HCEC 1CT (cell line): Measurements from ENCODE around the gene ULK2.
"Not testable (repeated sequence)": the region's sequence is repeated elsewhere in the genome, so short reads cannot be mapped to it uniquely, and the experiment has no call there.

Source experiments
- DNase-seq: peaks from one replicate; pipeline ENCODE4 v3.0.0-alpha.2; 2017

ULK2 gene

DNA sequence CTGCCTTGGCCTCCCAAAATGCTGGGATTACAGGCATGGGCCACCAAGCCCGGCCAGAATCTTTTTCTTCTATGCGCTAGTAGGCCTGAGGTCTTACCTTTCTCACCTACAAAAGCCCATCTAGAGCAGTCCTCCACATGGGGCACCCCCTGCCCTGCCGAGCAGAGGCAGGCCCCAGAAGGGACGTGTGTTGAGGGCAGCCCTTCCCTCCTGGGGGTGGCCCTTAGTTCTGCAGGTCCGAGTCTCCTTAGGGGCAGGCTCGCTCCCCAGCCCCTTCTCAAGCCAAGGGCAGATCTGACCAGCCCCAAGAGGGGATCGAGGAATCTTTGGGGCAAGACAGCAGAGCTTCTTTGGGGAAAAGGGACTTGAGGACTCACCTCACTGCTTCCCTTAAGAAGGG, 101.7 kb downstream of the ULK2 start:
- DNase-seq: no peak

DNA sequence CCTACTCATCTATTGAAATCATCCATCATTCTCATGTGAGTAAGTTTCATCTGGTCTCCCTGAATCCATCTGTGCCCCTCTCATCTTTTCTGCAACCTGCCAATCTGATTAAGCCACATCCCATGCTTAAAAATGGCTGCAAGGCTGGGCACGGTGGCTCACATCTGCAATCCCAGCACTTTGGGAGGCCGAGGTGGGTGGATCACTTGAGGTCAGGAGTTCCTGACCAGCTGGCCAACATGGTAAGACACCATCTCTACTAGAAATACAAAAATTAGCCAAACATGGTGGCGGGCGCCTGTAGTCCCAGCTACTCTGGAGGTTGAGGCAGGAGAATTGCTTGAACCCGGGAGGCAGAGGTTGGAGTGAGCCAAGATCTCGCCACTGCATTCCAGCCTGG, 103.7 kb downstream of the ULK2 start:
- DNase-seq: not testable (repeated sequence)

DNA sequence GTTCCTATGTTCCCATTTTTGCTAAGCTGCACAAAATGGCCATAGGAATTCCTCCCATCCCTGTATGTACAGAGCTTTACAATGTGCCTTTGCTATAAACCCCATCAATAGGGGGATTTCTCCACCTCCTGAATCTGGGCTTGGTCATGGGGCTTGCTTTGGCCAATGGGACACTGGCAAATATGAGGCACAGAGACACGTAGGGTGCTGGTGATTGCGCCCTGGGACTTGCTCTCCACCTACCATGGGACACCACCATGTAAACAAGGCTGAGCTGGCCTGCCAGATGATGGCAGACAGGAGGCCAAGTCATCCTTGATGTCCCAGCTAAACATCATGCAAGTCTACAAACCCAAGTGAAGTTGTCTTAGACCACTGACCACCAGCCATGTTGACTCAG, 104.3 kb downstream of the ULK2 start:
- no peak for DNase-seq

DNA sequence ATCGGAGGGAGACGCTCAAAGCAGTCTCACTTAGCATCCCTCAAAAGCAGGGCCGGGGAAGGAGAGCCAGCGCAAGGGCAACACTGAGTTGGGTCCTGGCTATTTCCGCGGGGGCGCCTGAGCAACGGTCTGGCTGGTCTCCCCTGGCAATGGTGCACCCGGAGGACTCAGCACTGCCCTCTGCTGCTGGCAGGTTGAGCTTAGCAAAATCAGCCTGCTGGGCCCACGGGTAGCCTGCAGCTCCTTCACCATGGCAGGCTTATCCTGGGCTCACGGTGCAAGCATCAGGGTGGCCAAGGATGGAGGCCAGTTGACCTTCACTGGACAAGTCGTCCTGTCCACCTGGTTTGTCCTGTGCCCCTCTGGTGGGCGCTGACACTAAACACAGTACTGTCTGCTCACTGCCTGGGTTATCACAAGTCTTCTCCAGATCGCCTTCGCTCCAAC, 105.2 kb downstream of the ULK2 start:
- DNase-seq: no peak

DNA sequence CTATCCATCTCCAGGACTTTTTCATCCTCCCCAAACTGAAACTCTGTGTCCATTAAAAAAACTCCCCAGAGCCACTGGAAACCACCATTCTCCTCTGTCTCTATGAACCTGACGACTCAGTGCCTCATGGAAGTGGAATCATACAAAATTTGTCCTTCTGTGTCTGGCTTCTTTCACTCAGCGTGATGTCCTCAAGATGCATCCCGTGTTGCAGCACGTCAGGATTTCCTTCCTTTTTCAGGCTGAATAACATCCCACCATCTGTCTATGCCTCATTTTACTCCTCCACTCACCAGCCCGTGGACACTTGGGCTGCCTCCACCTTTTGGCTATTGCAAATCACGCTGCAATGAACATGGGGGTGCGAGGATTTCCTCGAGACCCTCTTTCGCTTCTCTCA, 107.0 kb downstream of the ULK2 start:
- no peak for DNase-seq

DNA sequence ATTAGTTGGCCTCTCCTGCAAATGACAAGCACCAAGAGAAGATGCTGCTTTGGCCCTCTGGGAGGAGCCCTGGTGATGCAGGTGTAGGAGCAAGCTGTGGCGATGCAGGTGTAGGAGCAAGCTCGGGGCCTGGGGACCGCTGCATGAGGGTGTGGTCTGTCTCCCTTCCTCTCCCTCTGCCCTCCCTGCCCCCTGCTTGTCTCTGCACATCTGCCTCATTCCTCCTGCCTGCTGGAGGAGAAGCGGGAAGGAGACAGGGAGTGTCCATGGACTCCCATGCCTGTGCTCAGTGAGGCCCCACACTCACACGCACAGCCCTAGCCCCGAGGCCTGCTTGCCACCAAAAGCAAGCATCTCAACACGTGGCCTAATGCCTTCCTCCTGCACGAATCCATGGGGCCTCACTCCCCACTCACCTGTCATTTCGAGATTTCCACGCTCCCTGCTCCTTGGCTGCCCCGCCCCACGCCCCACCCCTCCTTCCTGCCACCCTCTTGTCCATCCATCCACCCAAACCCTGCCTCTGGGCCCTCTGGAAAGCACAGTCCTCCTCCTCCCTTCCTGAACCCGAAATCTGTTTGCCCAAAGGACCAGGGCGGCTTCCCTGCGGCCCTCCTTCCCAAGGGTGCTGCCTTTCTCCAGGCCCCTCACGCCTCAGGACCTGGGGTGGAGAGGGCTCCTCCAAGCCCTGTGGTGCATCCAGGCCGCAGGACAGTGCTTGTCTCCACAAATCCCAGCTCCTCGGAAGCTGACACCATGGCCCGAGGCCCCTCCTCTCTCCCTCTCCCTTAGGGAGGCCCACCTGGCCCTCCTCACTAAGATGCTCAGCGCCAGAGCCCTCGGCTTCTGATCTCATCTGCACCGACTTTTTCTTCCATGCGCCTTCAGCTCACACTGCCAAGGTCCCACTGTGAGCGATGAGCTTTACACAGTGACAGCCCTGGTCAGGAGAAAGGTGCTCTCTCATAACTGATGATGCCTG, 107.9 kb downstream of the ULK2 start:
- no peak for DNase-seq

DNA sequence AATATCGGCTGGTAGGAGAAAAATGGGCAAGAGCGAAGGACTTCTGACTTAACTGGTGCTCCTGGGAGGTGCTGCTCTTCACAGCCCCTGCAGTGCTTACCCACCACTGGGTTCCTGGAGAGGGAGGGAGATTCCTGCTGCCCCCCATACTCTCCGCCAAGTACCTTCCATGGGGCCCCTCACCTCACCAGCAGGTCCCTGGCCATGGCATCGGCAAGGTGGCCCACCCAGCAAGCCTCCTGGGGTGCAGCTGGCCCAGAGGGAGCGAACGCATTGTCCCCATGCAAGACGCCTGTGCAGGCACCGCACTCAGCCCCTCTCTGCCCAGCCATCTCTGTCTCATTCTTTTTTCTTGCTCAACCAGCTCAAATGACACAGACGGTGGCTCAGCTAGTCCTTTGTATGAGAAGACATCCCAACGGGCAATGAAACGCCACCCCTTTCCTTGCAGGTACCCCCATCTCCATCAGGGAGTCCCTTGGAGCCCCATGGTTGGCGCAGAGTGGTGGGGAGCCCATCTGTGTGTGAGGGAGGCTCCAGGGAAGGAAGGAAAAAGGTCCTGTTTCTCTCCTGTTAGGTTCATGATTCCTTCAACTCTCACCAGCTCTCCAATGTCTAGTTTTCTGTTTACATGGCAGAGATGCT, 110.1 kb downstream of the ULK2 start:
- no peak for DNase-seq

DNA sequence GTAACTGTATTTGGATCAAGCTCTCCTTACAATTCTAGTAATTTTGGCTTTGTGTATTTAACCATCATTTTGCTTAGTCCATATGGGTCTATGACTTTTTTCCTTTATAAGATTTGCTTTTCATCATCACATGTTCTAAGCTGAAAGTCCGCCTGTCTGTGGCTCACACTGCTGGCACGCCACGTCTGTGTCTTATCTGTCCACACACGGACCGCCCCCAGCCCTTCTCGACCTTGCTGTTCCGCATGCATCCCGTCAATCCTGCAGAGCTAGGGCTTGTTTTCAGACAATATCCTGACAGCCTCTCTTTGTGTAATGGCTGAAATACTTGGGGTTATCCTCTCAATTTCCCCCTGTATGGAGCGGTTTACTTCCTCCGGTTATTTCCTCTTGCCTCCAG, 111.2 kb downstream of the ULK2 start:
- no peak for DNase-seq

DNA sequence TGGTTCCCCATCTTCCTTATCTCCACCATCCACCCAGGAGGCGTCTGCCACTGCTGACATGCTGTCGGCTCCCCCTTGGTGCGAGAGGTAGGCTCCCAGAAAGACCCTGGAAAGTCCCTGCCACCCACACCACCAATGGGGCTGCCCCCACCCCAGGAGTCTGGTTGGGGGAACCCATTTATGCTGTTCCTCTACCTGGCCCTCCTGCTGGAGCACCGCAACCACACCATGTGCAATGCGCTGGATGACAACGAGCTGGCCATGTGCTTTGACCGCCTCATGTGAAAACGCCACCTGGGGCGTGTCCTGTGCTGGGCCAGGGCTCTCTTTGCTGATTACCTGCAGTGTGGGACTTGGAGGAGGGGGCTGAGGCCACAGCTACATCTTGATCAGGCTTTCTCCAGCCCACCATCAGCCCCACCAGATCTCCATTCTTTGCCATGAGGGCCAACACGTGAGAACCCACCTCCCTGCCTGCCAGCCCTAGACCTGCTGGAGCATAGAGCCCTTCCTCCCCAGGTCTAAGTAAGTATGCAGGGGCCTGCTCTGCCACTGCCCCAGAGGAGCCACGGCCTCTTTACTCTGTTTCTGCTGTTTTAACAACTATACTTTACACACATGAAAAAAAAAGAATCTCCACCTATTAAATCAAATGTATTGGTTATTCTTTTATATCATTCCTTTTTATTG, 111.8 kb downstream of the ULK2 start:
- no peak for DNase-seq

DNA sequence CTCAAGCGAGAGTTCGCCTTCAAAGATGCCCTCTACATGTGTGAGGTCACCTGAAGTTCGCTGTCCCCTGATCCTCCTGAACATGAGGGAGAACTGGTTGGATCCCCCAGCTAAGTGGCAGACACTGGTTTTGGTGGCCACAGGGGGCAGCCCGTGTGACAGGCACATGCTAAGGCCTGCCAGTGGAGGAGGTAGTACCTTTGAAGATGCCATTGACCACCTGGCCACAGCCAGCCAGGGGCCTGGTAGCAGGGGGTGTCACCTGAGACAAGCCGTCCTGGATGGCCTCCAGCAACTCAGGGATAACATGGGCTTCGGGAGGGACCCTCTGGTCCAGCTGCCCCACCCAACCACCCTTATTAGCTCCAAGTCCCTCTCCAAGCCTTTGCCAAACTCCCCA, 112.3 kb downstream of the ULK2 start:
- DNase-seq: no peak

DNA sequence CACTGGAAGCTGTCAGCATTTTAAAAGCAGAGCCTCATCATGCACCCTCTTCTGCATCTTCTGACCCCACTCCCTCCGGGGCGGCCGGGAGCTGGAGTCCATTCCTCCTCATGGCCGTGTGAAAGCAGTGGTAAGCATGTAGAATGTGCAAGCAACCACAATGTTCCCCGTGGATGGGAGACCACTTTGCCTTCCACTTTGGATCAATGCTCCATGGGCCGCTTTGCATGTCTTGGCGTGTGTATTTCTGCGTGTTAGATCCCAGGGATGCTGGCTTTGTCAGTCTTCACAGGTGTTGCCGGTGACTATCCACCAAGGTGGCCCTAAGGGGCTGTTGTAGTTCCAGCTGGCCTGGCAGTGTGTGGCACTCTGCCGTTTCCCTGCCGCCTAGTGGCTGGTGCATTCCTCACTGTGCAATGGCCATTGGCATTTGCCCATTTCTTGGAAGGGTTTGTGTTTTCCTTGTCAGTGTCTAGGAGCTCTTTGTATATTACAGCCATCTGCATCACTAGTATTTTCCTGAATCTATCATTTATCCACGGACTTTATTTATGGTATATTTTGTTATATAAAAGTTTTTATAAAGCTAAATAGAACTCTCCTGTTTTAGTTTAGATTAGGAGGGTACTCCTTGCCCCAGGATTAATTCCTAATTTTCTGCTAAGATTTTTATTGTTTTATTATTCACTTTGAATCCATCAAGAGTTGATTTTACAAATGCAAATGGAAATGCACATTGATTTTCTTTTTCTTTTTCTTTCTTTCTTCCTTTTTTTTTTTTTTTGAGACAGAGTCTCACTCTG, 113.9 kb downstream of the ULK2 start:
- no peak for DNase-seq

DNA sequence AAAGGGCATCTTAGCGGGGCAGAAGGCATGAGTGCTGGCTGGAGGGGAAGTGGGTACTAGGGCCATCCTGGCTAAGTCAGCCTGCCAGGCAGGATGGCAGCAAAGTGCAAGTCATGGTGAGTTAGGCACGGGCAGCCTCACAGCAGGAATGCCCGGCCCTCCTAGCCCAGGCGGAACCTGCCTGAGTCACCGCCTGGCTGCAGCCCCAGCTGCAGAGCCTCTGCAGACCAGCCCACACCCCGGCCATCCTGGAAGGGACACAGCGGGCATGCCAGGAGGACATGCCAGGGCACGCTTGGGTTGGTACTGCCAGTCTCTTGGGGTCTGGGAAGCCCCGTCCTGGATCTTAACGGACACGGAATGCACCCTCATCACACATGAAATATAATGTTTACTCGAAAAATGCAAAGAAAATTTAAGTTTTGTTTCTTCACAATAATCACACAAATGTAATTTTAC, 114.7 kb downstream of the ULK2 start:
- peak; percentile 47 for DNase-seq

DNA sequence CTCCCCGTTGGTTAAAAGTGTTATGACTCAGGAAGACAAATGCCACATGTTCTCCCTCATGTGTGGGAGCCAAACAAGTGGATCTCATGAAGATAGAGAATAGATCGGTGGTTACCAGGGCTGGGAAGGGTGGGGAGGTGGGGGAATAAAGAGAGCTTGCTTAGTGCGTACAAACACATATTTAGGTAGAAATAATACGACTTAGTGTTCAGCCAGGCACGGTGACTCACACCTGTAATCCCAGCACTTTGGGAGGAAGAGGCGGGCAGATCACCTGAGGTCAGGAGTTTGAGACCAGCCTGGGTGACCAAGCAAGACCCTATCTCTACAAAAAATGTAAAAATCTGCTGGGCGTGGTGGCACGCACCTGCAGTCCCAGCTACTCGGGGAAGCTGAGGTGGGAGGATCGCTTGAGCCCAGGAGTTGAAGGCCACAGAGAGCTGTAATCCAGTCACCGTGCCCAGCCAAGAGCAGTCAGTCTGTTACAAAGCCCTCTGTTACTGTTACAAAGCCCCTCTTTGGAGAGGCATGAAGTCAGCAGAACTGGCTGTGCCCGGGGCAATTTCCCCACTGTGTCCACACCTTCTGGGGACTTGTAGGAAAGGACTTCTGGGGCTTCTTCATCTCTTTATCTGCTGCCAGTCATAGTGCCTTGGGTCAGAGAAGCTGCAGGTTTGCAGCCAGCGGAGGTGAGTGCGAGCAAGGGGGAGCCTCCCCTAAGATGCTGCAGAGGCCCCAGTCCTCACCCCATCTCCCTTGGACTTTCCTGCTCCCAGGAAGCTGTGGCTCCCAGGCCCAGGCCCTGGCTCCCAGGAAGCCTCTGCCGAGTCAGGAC, 115.3 kb downstream of the ULK2 start:
- DNase-seq: no peak

DNA sequence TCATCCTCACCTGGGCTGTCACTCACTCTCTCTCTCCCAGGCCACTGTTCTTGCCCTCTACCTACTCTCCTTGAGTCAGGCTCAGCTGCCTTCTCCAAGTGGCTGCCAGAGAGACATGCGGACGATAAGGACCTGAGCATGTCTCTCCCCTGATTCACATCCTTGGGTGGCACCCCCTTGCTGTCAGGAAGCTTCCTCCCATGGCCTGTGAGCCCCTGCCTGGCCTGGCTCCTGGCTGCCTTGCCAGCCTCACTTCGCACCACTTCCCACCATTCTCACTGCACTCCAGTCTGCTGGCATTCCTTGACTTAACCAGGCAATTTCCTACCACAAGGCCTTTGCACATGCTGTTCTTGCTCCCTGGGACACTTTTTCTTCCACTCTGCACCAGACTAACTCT, 116.9 kb downstream of the ULK2 start:
- no peak for DNase-seq

DNA sequence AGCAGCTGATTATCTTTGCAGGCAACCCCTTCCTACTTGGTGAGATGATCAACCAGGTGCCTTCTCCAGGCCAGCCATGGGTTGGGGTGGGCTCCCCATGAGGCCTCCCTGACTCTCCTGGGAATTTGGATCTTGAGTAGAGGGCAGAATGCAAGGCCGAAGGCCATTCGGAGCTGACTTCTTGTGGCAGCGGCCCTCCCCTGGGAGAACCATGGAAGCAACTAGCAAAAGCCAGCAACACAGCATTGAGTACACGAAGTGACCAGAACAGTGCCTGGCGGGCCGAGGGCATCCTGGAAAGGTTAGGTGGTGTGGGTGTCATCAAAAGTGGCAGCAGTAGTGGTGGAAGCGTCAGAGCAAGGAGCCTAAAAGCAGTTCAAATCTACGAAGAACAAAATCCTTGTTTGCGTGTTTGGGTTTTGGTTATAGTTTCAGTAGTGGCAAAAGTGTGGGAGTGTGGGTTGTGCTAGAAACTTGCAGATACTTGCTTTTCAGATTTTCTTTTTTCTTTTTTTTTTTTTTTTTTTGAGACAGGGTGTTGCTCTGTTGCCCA, 117.6 kb downstream of the ULK2 start:
- no peak for DNase-seq

DNA sequence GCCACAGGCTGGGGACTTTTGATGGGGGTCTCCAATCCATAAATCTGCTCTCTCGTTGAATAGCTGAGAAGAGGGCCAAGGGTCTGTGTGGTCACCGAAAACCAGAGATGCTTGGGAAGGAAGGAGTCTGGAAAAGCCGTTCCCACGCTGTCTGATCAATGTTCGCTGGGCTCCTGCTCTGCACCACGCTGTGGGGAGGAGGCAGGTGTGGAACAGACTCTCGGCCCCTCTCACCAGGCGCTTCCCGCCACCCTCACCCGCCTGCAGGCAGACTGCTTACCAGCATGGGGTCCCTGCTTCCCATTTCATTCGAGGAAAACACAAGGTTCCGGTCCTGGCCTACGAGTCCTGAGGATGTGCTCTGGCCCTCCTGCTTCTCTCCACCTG, 118.9 kb downstream of the ULK2 start:
- DNase-seq: no peak

DNA sequence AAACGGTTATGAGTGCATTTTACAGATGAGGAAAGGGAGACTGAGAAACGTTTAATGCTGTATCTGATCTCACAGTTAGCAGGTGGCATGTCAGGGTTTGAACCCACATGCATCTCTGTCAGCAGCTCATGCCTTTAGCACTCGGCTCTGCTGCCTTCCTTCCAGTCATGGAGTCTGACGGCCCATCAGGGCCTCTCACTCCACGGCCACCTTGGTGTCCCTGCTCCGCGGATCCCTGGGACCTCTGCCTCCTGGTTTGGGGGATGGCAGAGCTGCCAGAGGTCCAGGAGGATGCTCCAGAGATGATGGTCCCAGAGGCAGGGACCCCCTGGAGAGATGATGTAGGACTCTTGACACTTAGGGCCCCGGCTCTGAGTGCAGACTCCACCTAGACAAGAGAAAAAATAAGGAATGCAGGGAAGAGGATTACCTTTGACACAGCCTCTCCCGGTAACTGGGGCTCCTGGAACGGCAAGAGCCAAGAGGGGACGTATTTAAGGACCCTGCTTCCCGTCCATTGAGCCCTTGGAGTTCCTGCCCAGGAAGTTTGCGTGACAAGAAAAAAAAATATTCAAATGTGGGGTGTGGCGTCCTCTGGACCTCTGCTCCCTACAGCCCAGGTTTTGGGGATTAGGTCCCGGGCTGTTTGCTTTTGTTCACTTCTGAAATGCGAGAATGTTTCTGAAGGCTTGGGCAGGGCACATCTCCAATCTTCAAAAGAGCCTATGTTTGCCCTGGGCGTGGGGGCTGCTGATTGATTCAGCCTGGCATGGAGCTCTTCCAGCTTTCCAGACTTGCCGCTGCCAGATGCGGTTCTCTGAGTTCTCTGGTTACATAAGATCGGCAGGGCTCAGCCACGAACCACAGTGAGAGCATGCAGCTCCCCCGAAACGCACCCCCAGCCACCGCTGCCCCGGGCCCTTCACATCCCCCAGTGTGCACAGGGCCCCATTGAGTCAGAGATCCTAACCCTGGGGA, 119.6 kb downstream of the ULK2 start, which contains the start of gene ALDH3A1:
TSS of gene ALDH3A1 (minus strand) at position 470 of the 978 bp plus-strand sequence. CDS start 3,169 bp downstream, outside the sequence.
- DNase-seq: no peak

DNA sequence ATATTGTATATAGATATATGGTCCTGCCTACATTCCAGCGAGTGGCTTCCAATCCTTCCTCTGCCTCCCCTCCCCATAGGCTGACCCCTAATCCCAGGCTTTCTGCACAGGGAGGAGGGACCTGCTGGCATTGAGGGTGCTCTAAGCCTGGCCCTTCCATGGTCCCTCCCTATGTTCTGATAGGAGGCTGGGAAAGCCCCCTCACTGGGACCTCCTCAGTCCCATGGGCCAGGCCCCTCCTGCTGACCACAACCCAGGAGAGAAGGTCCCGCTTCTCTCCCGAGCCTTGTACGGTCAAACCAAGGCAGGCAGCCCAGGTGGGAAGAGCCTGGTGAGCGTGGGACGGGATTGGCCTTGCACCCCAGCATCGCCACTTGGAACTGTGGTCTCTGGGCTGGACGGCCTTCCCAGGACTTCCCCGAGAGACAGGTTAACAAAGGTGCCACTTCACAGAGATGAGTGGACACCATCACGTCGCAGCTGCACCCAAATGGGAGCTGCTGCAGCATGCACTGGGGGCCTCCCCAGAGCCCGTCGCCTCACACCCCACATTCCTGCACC, 120.5 kb downstream of the ULK2 start:
- no peak for DNase-seq

DNA sequence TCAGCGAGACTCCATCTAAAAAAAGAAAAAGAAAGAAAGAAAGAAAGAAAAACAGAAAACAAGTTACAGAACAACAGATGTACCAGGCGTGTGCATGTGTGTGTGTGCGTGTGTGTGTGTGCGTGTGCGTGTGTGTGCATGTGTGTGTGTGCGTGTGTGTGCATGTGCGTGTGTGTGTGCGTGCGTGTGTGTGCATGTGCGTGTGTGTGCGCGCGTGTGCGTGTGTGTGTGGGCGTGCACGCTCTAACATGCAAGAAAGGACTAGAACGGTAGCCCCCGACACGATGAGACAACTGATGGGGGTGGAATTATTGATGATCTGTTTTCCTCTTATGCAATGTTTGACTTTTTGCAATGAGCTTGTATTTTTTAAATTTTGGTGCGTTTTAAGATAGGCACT, 121.2 kb downstream of the ULK2 start:
- DNase-seq: no peak
